ENCODE results near the gene SYNGAP1. TPM values are rescaled to one million over a fixed set of nuclear protein-coding genes. Genes with fewer than 3 reads are reported as not detected.
A peak's percentile ranks its signal among the peaks of the same experiment; 100 is the strongest.

SYNGAP1 gene
- polyA plus RNA-seq, 1 donor (not counting 4 experiments of a cell fraction or from before 2014, with no cell fraction given) = 2.1 TPM

DNA sequence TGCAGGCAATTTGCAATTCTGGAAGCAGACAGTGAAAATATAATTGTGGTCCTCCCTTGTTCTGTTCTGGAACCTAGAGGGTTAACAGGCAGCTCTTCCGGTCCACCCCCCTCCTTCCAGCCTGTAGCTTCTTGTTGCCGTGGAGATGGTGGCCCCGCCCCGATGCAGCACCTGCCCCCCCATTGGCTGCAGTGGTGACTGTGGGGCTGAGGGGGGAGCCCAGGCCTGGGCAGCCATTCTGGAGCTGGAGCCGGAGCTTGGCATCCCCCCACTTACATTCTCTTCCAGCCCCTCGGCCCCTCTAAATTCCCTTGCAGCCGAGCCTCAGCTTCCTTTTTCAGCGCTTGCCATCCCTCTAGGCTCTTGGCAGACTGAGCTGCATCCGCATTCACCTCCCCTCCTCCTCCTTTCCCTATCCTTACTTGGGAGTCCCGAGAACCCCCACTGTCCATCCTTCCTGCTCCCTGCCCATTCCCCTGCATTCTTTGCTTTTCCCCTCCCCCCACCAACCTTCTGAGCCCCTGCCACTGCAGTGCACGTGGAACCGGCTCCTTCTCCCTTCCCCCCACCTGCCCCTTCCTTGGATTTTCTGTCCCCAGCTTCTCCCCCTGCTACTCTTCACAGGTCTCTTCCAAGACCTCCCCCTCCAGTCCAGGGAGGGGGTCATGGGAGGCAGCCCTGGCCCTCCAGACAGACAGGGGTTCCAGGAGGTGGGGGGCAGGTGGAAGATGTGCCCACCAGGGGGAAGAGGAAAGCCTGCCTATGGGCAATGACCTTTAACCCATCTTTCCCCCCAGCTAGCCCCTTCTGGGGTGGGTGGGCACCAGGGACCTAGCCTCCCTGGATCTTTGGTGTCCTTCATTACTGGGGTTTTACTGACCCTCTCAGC lies 11.4 kb downstream of the SYNGAP1 start:
- dilution Hi-C loops (cut with MboI; ENCODE audit: extremely low pct_ligation_motif_present, low sequenced_read_pairs) = no loop called here
- Histone ChIP-seq H3K27ac (ENCODE audit: control insufficient read depth, insufficient read depth, low read length) (no peak overlapping the region), H3K9me3 (ENCODE audit: control insufficient read depth, low read depth, low read length) (no peaks in the 10 kb centered on the region), H4K20me1 (ENCODE audit: control insufficient read depth, extremely low read depth, insufficient read depth, low read length) (no peaks in the 10 kb centered on the region), H3K27me3 (ENCODE audit: control insufficient read depth, extremely low read depth, insufficient read depth, low read length) (no peaks in the 10 kb centered on the region), H2AFZ (ENCODE audit: control insufficient read depth, low read length) (no peak overlapping the region), H3K79me2 (ENCODE audit: control insufficient read depth, insufficient read depth, low read length) (peaks cover 6% of the 10 kb centered on the region), H3K4me3 (ENCODE audit: control insufficient read depth in 2 of 3, extremely low read depth in 1 of 3, insufficient read depth in 2 of 3, low read depth in 1 of 3, low read length in 3 of 3) (no peak overlapping the region), H3K36me3 (ENCODE audit: control insufficient read depth in 2 of 2, extremely low read depth in 1 of 2, insufficient read depth in 2 of 2, low read length in 2 of 2) (no peaks in the 10 kb centered on the region), H3K9ac (ENCODE audit: control insufficient read depth, extremely low read depth, insufficient read depth, low read length) (no peak overlapping the region), H3K4me2 (ENCODE audit: control insufficient read depth, extremely low read depth, insufficient read depth, low read depth, low read length) (peak overlapping the region; percentile 43), H3K4me1 (ENCODE audit: control insufficient read depth, extremely low read depth, insufficient read depth, low read length) (peaks cover 38% of the 10 kb centered on the region), H3K9me1 (ENCODE audit: control insufficient read depth, extremely low read depth, insufficient read depth, low read length) (no peaks in the 10 kb centered on the region)
- DNase-seq (ENCODE audit: low read depth, low spot score) (no peak), FAIRE-seq (no peak)
- TF ChIP-seq, protein P1, sequence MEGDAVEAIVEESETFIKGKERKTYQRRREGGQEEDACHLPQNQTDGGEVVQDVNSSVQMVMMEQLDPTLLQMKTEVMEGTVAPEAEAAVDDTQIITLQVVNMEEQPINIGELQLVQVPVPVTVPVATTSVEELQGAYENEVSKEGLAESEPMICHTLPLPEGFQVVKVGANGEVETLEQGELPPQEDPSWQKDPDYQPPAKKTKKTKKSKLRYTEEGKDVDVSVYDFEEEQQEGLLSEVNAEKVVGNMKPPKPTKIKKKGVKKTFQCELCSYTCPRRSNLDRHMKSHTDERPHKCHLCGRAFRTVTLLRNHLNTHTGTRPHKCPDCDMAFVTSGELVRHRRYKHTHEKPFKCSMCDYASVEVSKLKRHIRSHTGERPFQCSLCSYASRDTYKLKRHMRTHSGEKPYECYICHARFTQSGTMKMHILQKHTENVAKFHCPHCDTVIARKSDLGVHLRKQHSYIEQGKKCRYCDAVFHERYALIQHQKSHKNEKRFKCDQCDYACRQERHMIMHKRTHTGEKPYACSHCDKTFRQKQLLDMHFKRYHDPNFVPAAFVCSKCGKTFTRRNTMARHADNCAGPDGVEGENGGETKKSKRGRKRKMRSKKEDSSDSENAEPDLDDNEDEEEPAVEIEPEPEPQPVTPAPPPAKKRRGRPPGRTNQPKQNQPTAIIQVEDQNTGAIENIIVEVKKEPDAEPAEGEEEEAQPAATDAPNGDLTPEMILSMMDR (optimal IDR thresholded peaks at IDR 0.05 in 1 of 3, IDR thresholded peaks at IDR 0.05 in 1 of 3, conservative IDR thresholded peaks at IDR 0.05 in 1 of 3; ENCODE audit: extremely low read depth in 1 of 3, insufficient read depth in 2 of 3, low read length in 3 of 3) = no peak
- TF ChIP-seq EZH2 (IDR thresholded peaks at IDR 0.05; ENCODE audit: low read length) = no peak

DNA sequence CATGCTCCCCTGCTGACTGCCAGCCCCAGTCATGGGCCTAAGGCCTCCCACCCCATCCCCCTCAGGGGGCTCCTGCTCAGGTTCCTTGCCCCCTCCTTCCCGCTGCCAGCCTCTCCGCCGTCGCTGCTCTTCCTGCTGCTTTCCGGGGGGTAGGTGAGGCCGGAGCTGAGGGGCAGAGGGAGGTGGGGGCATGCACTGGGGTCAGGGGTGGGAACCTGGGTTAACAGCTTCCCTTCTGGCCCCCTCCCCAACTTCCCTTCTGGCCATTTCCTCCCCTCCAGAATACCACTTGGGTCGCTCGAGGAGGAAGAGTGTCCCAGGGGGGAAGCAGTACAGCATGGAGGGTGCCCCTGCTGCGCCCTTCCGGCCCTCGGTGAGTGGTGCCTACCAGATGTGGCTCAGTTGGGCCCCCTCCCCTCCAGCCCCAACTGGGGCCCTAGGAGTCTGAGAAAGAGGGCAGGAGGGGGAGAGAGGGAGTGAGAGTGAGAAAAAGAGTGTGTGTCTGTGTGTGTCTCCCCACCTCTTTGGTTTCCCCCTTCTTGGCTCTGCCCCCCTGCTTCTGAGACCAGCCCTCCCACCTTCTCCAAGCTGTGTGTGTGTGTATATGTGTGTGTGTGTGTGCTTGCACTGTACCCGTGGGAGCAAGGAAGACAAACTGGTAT lies 12.1 kb downstream of the SYNGAP1 start:
- Histone ChIP-seq H3K79me2 (ENCODE audit: control insufficient read depth, insufficient read depth, low read length) (peaks cover 5% of the 10 kb centered on the region), H3K9ac (ENCODE audit: control insufficient read depth, extremely low read depth, insufficient read depth, low read length) (no peak overlapping the region), H3K27me3 (ENCODE audit: control insufficient read depth, extremely low read depth, insufficient read depth, low read length) (no peaks in the 10 kb centered on the region), H3K9me1 (ENCODE audit: control insufficient read depth, extremely low read depth, insufficient read depth, low read length) (no peaks in the 10 kb centered on the region), H3K9me3 (ENCODE audit: control insufficient read depth, low read depth, low read length) (no peaks in the 10 kb centered on the region), H2AFZ (ENCODE audit: control insufficient read depth, low read length) (no peak overlapping the region), H3K27ac (ENCODE audit: control insufficient read depth, insufficient read depth, low read length) (no peak overlapping the region), H3K36me3 (ENCODE audit: control insufficient read depth in 2 of 2, extremely low read depth in 1 of 2, insufficient read depth in 2 of 2, low read length in 2 of 2) (peaks cover 0 to 5% of the 10 kb centered on the region in 2 experiments), H4K20me1 (ENCODE audit: control insufficient read depth, extremely low read depth, insufficient read depth, low read length) (no peaks in the 10 kb centered on the region), H3K4me3 (ENCODE audit: control insufficient read depth in 2 of 3, extremely low read depth in 1 of 3, insufficient read depth in 2 of 3, low read depth in 1 of 3, low read length in 3 of 3) (no peak overlapping the region), H3K4me1 (ENCODE audit: control insufficient read depth, extremely low read depth, insufficient read depth, low read length) (peaks cover 37% of the 10 kb centered on the region), H3K4me2 (ENCODE audit: control insufficient read depth, extremely low read depth, insufficient read depth, low read depth, low read length) (no peak overlapping the region)
- FAIRE-seq = no peak
- no peak for DNase-seq (ENCODE audit: low read depth, low spot score)
- dilution Hi-C loops (cut with MboI; ENCODE audit: extremely low pct_ligation_motif_present, low sequenced_read_pairs) = no loop called here
- TF ChIP-seq, protein P1 (optimal IDR thresholded peaks at IDR 0.05 in 1 of 3, IDR thresholded peaks at IDR 0.05 in 1 of 3, conservative IDR thresholded peaks at IDR 0.05 in 1 of 3; ENCODE audit: extremely low read depth in 1 of 3, insufficient read depth in 2 of 3, low read length in 3 of 3) = no peak
- TF ChIP-seq EZH2 (IDR thresholded peaks at IDR 0.05; ENCODE audit: low read length) = no peak
